ENCODE data around the gene RAP1B. TPM values are rescaled to one million over a fixed set of nuclear protein-coding genes. Genes with fewer than 3 reads are reported as not detected.

Gene RAP1B
- total RNA-seq = 100 to 1,000 TPM; 170 TPM

DNA sequence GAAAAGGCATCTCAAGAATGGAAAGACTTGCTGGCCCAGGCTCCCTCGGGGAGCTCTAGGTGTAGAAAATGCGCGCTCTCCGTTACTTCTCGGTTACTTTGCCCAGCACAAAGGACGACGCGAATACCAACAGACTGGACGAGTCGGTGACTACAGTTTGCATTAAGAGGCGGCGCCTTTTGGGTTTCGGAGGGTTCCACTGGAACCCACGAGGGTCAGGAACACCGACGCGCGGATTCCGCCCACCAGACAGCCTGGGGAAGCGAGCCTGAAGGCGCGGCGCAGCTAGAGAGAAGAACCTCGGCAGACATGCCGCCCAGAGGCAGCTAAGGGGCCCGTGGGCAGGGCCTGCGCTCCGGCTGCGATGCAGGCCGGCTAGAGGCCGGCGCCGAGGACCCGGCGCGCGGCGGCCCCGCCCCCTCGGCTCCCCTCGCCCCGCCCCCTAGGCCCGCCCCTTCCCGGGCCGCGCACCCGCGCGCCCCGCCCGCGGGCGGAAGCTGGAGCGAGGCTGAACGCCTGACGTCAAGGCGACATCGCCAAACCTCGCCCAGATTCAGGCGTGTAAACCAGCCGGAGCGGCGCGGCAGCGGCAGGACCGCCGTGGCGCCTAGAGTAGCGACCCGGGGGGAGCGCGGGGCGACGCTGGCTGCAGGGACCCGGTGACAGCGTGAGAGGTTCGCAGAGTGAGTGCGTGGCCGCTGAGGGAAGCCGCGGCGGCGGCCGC, at the start of gene RAP1B:
Gene RAP1B, plus strand, starts transcription at position 530 of the 724 bp plus-strand sequence. CDS start 37,826 bp downstream, outside the sequence.
- peaks cover 37% of the 10 kb centered on the region for H3K4me1 Mint-ChIP-seq (ENCODE audit: low read depth)
- H3K9me3 Mint-ChIP-seq = no peaks in the 10 kb centered on the region
- peak within 1 kb of the TSS; percentile 98 for H3K27ac Mint-ChIP-seq
- peak within 1 kb of the TSS; percentile 91 for H3K4me3 Mint-ChIP-seq
- H3K36me3 Mint-ChIP-seq (ENCODE audit: low read depth) = peaks cover 29% of the 10 kb centered on the region
- no peaks in the 10 kb centered on the region for H3K27me3 Mint-ChIP-seq (ENCODE audit: low read depth)
- intact Hi-C loops (cut with micrococcal nuclease) = loop anchor here (1.0 to 10.0 kb wide), 10 partner anchors 11 to 566 kb away; partner anchors contain the start of genes MDM1 and MDM2
- DNase-seq = peak; percentile 89
- CTCF ChIA-PET = no interaction called here

DNA sequence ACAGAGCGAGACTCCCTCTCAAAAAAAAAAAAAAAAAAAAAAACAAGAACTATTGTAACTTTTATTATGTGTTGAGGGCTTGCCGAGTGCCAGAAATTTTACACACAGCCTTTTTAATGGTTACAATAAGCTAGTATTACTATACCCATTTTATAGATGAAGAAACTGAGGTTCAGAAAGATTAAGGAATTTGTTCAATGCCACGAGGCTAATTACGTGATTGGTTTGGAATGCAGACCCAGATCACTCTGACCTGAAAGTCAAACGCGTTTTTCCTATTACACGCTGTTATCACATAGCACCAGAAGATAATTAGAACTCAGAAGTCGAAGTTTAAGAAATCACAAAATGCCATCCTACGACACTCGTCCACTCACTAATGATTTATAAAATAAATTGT, 48.9 kb upstream of the RAP1B start:
- no peak for DNase-seq
- Mint-ChIP-seq H3K4me1 (ENCODE audit: low read depth) (peaks cover 49% of the 10 kb centered on the region), H3K36me3 (ENCODE audit: low read depth) (no peaks in the 10 kb centered on the region), H3K9me3 (no peaks in the 10 kb centered on the region), H3K27me3 (ENCODE audit: low read depth) (no peaks in the 10 kb centered on the region), H3K27ac (no peak overlapping the region), H3K4me3 (no peak overlapping the region)
- intact Hi-C loops (cut with micrococcal nuclease) = no loop called here
- CTCF ChIA-PET = interaction anchor here (0.6 kb wide), 1 partner anchor 77 kb away, joined by 3 read pairs; no protein-coding TSS in a partner anchor

DNA sequence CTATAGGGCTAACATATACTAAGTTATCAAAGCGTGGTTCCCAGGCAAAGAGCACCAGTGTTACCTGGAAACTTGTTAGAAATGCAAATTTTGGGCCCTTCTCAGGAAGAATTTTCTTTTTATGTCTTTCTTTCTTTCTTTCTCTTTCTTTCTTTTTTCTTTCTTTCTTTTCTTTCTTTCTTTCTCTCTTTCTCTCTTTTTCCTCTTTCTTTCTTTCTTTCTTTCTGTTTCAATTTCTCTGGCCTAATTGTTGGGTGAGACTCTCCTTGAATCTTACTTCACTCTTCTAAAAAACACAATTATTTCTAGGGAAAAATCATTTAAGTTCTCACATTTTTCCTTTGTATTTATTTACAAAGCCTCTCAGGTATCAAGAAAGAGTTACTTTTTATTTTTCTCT, 46.5 kb upstream of the RAP1B start:
- no peaks in the 10 kb centered on the region for H3K36me3 Mint-ChIP-seq (ENCODE audit: low read depth)
- DNase-seq = no peak
- H3K27ac Mint-ChIP-seq = no peak overlapping the region
- no peak overlapping the region for H3K4me3 Mint-ChIP-seq
- peaks cover 32% of the 10 kb centered on the region for H3K4me1 Mint-ChIP-seq (ENCODE audit: low read depth)
- H3K9me3 Mint-ChIP-seq = no peaks in the 10 kb centered on the region
- intact Hi-C loops (cut with micrococcal nuclease) = no loop called here
- H3K27me3 Mint-ChIP-seq (ENCODE audit: low read depth) = no peaks in the 10 kb centered on the region
- CTCF ChIA-PET = interaction anchor here (0.7 to 1.2 kb wide), 2 partner anchors 25 to 90 kb away, joined by 3 read pairs; no protein-coding TSS in a partner anchor

DNA sequence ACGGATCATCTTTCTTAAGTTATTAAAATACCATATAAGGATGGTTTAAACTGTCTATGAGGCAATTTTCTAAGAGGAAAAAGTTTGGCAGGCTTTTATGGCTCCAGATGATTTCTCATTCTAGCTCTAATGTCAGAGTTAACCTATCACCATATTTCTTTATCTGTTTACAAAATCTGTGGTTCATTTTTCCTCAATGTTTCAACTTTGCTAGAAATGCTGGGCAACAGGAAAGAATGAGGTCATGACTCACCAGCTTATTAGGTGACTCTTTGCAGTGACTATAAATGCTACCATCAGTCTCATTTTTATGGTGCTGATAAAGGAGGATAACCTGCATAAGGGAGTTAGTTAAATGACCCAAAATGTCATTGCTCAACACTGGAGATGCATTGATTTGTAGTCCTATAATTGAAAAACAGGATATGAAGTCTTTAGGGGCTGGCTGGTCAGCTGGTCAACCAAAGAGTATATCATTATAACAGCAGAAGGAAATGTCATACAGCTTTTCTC, 45.3 kb upstream of the RAP1B start:
- Mint-ChIP-seq H3K27ac (no peak overlapping the region), H3K36me3 (ENCODE audit: low read depth) (no peaks in the 10 kb centered on the region), H3K9me3 (no peaks in the 10 kb centered on the region), H3K27me3 (ENCODE audit: low read depth) (no peaks in the 10 kb centered on the region), H3K4me1 (ENCODE audit: low read depth) (peaks cover 22% of the 10 kb centered on the region), H3K4me3 (no peak overlapping the region)
- intact Hi-C loops (cut with micrococcal nuclease) = no loop called here
- no peak for DNase-seq
- CTCF ChIA-PET = interaction anchor here (0.5 to 1.2 kb wide), 3 partner anchors 26 to 146 kb away, joined by 3 read pairs; no protein-coding TSS in a partner anchor

DNA sequence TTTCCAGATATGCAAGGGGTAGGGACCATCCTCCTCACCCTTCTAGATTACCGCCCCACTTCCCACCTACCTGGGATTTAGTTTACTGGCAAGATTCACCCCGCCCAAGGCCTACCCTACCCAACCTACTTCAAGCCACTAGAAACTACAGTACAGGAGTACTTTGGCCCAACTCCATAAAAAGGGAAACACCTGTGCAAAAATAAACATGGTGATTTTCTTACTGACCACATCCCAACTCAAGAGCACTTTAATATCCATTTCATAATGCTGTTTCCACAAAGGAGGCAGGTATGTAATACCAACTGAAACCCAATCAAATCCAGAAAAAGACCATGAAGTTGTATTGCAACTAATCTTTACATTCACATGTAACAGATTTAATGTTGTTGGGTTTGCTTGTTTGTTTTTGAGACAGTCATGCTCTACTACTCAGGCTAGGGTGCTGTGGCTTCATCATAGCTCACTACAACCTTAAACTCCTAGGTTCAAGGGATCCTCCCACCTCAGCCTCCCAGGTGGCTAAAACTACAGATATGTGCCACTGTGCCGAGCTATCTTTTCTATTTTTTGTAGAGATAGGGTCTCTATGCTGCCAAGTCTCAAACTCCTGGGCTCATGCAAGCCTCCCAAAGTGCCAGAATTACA, 41.7 kb upstream of the RAP1B start:
- CTCF ChIA-PET = interaction anchor here (0.6 kb wide), 1 partner anchor 9 kb away, joined by 3 read pairs; no protein-coding TSS in a partner anchor
- no peak for DNase-seq
- Mint-ChIP-seq H3K27me3 (ENCODE audit: low read depth) (no peaks in the 10 kb centered on the region), H3K36me3 (ENCODE audit: low read depth) (no peaks in the 10 kb centered on the region), H3K4me3 (no peak overlapping the region), H3K27ac (no peak overlapping the region), H3K9me3 (no peaks in the 10 kb centered on the region), H3K4me1 (ENCODE audit: low read depth) (peaks cover 33% of the 10 kb centered on the region)
- intact Hi-C loops (cut with micrococcal nuclease) = no loop called here

DNA sequence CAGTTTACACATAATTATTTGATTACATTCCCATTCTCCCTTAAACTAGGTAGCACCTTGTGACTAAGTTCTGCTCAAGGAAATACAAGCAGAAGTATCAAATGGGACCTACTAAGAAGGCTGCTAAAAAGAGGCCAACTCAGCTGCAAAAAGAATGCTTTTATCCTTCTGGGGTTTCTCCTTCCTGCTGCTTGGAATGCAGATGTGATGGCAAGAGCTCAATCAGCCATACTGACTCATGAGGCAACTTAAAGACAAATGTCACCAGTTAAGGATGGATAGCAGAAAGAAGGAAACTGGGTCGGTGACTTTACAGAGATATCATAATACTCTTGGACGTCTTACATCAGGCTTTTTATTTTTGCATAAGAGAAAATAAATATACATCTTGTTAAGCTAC, 38.0 kb upstream of the RAP1B start:
- CTCF ChIA-PET = interaction anchor here (0.8 kb wide), 1 partner anchor 14 kb away, joined by 3 read pairs; no protein-coding TSS in a partner anchor
- no peaks in the 10 kb centered on the region for H3K27me3 Mint-ChIP-seq (ENCODE audit: low read depth)
- intact Hi-C loops (cut with micrococcal nuclease) = no loop called here
- no peak for DNase-seq
- no peak overlapping the region for H3K27ac Mint-ChIP-seq
- no peaks in the 10 kb centered on the region for H3K9me3 Mint-ChIP-seq
- no peak overlapping the region for H3K4me3 Mint-ChIP-seq
- no peaks in the 10 kb centered on the region for H3K36me3 Mint-ChIP-seq (ENCODE audit: low read depth)
- H3K4me1 Mint-ChIP-seq (ENCODE audit: low read depth) = peaks cover 22% of the 10 kb centered on the region

DNA sequence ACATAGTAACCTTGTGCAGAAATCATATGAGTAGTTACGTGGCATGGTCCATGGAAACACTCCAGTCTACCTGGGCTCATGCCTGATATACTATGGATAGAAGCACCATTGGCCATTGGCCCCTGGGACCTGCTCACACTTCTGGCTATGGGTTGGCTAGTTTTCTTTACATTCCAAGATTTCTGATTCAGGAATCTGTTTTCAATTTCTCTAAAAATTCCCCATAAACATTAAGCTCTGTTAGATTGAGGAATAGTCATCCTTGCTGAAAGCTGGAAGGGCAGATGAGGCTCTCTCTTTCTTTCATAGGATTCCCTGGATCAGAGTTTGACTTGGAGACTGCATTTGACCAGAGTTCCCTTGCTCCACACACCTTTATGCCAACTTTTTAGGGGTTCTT, 37.3 kb upstream of the RAP1B start:
- Mint-ChIP-seq H3K27ac (no peak overlapping the region), H3K27me3 (ENCODE audit: low read depth) (no peaks in the 10 kb centered on the region), H3K4me1 (ENCODE audit: low read depth) (peaks cover 29% of the 10 kb centered on the region), H3K36me3 (ENCODE audit: low read depth) (no peaks in the 10 kb centered on the region), H3K4me3 (no peak overlapping the region), H3K9me3 (no peaks in the 10 kb centered on the region)
- intact Hi-C loops (cut with micrococcal nuclease) = no loop called here
- DNase-seq = no peak
- CTCF ChIA-PET = interaction anchor here (0.8 kb wide), 1 partner anchor 15 kb away, joined by 3 read pairs; no protein-coding TSS in a partner anchor

DNA sequence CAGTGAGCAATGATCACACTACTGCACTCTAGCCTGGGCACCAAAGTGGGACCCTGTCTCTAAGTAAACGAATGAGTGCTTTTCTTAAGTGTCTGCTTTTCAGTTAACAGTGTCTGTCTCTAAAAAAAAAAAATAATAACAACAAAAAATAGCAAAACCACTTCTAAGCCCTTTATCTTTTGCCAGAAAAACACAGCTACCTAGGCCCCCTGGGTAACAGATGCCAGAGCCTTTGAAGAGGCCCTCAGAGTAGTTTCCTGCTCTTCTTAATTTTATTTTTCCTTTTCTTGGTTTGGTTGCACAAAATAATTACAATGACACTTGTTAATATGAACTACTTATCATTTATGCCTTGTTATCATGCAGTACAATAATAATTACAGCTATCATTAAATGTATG, 32.8 kb upstream of the RAP1B start:
- CTCF ChIA-PET = interaction anchor here (0.6 kb wide), 1 partner anchor 10 kb away, joined by 3 read pairs; no protein-coding TSS in a partner anchor
- no peak for DNase-seq
- no peaks in the 10 kb centered on the region for H3K27me3 Mint-ChIP-seq (ENCODE audit: low read depth)
- no peaks in the 10 kb centered on the region for H3K9me3 Mint-ChIP-seq
- intact Hi-C loops (cut with micrococcal nuclease) = no loop called here
- H3K4me3 Mint-ChIP-seq = no peak overlapping the region
- H3K4me1 Mint-ChIP-seq (ENCODE audit: low read depth) = peaks cover 26% of the 10 kb centered on the region
- no peak overlapping the region for H3K27ac Mint-ChIP-seq
- no peaks in the 10 kb centered on the region for H3K36me3 Mint-ChIP-seq (ENCODE audit: low read depth)

DNA sequence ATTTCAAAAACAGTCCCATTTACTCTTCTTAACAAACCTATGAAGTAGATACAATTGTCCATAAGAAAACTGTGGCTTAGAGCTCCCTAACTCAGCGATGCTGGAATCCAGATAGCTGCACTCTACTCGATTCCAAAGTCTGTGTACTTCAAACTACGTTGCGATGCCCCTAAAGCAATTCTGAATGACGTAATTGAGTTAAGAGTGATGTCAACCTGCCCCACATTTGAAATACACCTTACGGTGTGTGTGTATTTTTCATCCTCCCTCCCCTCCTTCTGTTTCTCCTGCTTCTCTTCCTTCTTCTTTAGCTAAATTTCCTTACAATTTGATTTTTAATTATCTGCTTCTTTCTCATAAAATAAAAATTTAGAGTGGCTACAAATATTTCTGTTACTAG, 31.9 kb upstream of the RAP1B start:
- no peaks in the 10 kb centered on the region for H3K27me3 Mint-ChIP-seq (ENCODE audit: low read depth)
- H3K4me1 Mint-ChIP-seq (ENCODE audit: low read depth) = peaks cover 30% of the 10 kb centered on the region
- H3K4me3 Mint-ChIP-seq = no peak overlapping the region
- H3K27ac Mint-ChIP-seq = peak overlapping the region; percentile 24
- no peaks in the 10 kb centered on the region for H3K9me3 Mint-ChIP-seq
- H3K36me3 Mint-ChIP-seq (ENCODE audit: low read depth) = no peaks in the 10 kb centered on the region
- no peak for DNase-seq
- CTCF ChIA-PET = interaction anchor here (1.3 kb wide), 1 partner anchor 14 kb away, joined by 9 read pairs; no protein-coding TSS in a partner anchor
- intact Hi-C loops (cut with micrococcal nuclease) = no loop called here

DNA sequence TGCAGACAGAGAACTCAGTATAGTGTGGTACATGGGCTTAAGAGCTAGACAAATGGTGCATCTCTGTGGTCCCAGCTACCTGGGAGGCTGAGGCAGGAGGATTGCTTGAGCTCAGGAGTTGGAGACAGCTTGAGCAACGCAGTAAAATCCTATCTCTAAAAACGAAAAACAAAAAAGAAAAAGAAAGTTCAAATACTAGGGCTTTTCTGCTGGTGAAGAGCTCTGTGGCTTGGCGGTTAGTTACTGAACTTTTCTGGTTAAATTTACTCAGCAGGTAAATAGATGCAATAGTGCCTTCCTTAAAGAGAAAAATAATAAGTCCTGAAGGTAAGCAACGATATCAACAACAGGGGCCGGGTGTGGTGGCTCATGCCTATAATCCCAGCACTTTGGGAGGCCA, 31.4 kb upstream of the RAP1B start:
- intact Hi-C loops (cut with micrococcal nuclease) = no loop called here
- peak overlapping the region; percentile 24 for H3K27ac Mint-ChIP-seq
- peak overlapping the region; percentile 32 for H3K4me3 Mint-ChIP-seq
- peaks cover 32% of the 10 kb centered on the region for H3K4me1 Mint-ChIP-seq (ENCODE audit: low read depth)
- H3K36me3 Mint-ChIP-seq (ENCODE audit: low read depth) = no peaks in the 10 kb centered on the region
- no peaks in the 10 kb centered on the region for H3K27me3 Mint-ChIP-seq (ENCODE audit: low read depth)
- CTCF ChIA-PET = interaction anchor here (0.6 to 1.3 kb wide), 3 partner anchors 9 to 866 kb away, joined by 3 to 9 read pairs (median 4); no protein-coding TSS in a partner anchor
- peak; percentile 12 for DNase-seq
- H3K9me3 Mint-ChIP-seq = no peaks in the 10 kb centered on the region

DNA sequence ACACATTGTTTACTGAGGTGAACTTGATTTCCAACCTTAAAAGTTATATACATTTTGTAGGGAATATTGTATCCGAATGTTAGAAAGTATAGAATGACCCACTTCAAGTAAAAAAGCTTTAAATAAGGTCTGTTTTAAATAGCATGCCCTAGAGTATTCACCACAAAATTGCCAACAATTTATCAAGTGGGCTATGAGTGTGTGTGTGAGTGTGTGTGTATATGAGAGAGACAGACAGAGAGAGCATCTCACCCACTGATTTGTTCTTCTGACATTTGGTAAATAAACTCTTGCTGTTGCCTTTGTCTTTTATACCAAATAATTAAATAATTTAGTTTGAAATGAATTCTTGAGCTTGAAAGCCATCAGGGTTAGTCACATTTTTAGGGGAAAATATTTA, 29.8 kb upstream of the RAP1B start:
- CTCF ChIA-PET = interaction anchor here (0.9 kb wide), 1 partner anchor 9 kb away, joined by 4 read pairs; no protein-coding TSS in a partner anchor
- no peaks in the 10 kb centered on the region for H3K27me3 Mint-ChIP-seq (ENCODE audit: low read depth)
- no peaks in the 10 kb centered on the region for H3K9me3 Mint-ChIP-seq
- H3K36me3 Mint-ChIP-seq (ENCODE audit: low read depth) = no peaks in the 10 kb centered on the region
- DNase-seq = no peak
- no peak overlapping the region for H3K4me3 Mint-ChIP-seq
- intact Hi-C loops (cut with micrococcal nuclease) = no loop called here
- no peak overlapping the region for H3K27ac Mint-ChIP-seq
- peaks cover 40% of the 10 kb centered on the region for H3K4me1 Mint-ChIP-seq (ENCODE audit: low read depth)

DNA sequence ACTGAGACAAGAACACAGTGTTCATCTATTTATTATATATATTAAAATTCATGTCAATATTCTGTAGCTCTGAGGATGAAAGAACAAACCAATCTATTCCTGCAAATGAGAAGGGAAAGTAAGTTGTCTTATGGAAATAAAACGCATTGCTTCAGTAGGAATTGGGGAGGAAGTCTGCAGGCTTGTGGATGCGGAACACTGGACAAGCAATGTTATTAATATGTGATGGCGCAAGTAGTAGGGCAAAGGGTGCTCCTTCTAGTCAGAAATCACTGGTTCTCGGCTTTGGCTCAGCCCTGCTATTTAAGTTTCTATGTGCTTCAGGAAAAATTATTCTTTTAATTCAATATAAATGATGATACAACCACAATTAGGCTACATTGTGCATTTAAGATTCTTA, 28.8 kb upstream of the RAP1B start:
- H3K27me3 Mint-ChIP-seq (ENCODE audit: low read depth) = no peaks in the 10 kb centered on the region
- CTCF ChIA-PET = no interaction called here
- no peak overlapping the region for H3K4me3 Mint-ChIP-seq
- H3K4me1 Mint-ChIP-seq (ENCODE audit: low read depth) = peaks cover 45% of the 10 kb centered on the region
- DNase-seq = no peak
- no peak overlapping the region for H3K27ac Mint-ChIP-seq
- H3K9me3 Mint-ChIP-seq = no peaks in the 10 kb centered on the region
- intact Hi-C loops (cut with micrococcal nuclease) = no loop called here
- H3K36me3 Mint-ChIP-seq (ENCODE audit: low read depth) = no peaks in the 10 kb centered on the region

Data from activated naive CD4-positive, alpha-beta T cell treated with anti-CD3 and anti-CD28 coated beads for 36 hours (primary cell).